Thyroid gland (tissue), 4 donors: Measurements from ENCODE around the gene CIT. TPM values are rescaled to one million over a fixed set of nuclear protein-coding genes. Genes with fewer than 3 reads are reported as not detected.

ENCODE experiments used
- DNase-seq, 2 donors: peaks; one replicate each; pipeline ENCODE4 v3.0.0-alpha.2; 2019
- H3K27ac ChIP-seq, 3 donors: fragments of 200-600 bp; sonication (generic); 1 replicate in 2 of 3; 2 replicates in 1 of 3; pipeline ENCODE4 v1.5.1; 2016 to 2019; ENCODE audit warnings: mild to moderate bottlenecking in 1 of 3, moderate library complexity in 1 of 3
- H3K27me3 ChIP-seq: fragments of 200-600 bp; sonication (generic); one replicate; pipeline ENCODE4 v1.5.1; 2019
- H3K36me3 ChIP-seq, 2 donors: fragments of 200-600 bp; sonication (generic); one replicate each; pipeline ENCODE4 v1.5.1; 2016 to 2019
- H3K4me1 ChIP-seq, 2 donors: fragments of 200-600 bp; sonication (generic); one replicate each; pipeline ENCODE4 v1.5.1; 2017 to 2019
- H3K4me3 ChIP-seq, 3 donors: fragments of 200-600 bp; sonication (generic); replicated peaks in 1 of 3; 1 replicate in 2 of 3; 2 replicates in 1 of 3; pipeline ENCODE4 v1.5.1; 2016; ENCODE audit warnings: mild to moderate bottlenecking in 1 of 3
- H3K9me3 ChIP-seq: fragments of 200-600 bp; sonication (generic); one replicate; pipeline ENCODE4 v1.5.1; 2017
- CTCF ChIP-seq, 6 experiments: fragments of 200-600 bp in 3 of 6; fragments of 450-650 bp in 3 of 6; sonication (generic) in 3 of 6; IDR thresholded peaks; one replicate each; pipeline ENCODE4 v1.5.1; 2016 to 2019; ENCODE audit warnings: antibody characterized with exemption in 6 of 6, mild to moderate bottlenecking in 2 of 6, inconsistent platforms in 1 of 6, moderate library complexity in 1 of 6
- POLR2A ChIP-seq, 2 donors: fragments of 450-650 bp; IDR thresholded peaks; one replicate each; pipeline ENCODE4 v1.6.1; 2017; ENCODE audit warnings: antibody characterized with exemption in 2 of 2, mild to moderate bottlenecking in 2 of 2, moderate library complexity in 1 of 2
- WGBS, 2 donors: methylation state at CpG; one replicate each; pipeline ENCODE4 v1.1.5; 2017; 5-methylcytosine and 5-hydroxymethylcytosine counted together
- intact Hi-C: fragments of 100-400 bp; cut with DNase I; formaldehyde crosslinking; loops from one replicate; pipeline ENCODE4 v1.15.1; 2023
- total RNA-seq, 4 donors: library from RNA; depleted of rRNA; stranded (reverse); fragments of >200 nt; gene quantifications; one replicate each; pipeline ENCODE4 v1.2.3, GENCODE V29; 2016

CIT gene
- total RNA-seq, 4 donors from 2014 or later: 1.8 to 9.1 (median 6.4) TPM

DNA sequence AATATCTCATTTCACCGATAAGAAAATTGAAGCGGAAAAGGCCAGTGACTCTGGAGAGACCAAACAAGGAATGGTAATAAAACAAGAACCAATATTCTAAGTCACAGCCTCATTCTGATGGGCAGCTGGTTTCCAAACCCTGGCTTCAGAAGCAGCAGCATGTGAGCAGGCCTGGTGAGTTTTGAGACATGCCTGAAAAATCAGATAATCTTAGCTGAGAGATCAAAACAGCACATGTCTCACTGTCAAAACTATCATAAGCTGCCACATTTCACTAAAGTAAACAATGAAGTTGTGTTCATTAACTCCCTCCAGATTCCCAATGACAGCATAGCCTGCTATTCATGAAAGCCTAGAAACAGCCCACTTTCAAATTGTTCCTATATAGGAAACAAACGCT, 36.5 kb downstream of the CIT start:
- no peak overlapping the region for H3K4me3 ChIP-seq
- H3K36me3 ChIP-seq: no peaks in the 10 kb centered on the region
- WGBS, 2 donors: 96 to 97% methylated on average over 3 of the region's 3 CpGs
- no peak for DNase-seq
- no peaks in the 10 kb centered on the region for H3K4me1 ChIP-seq
- H3K27ac ChIP-seq: no peak overlapping the region
- no peak for TF ChIP-seq CTCF (IDR thresholded peaks at IDR 0.05)
- no peaks in the 10 kb centered on the region for H3K27me3 ChIP-seq
- intact Hi-C loops: no loop called here
- H3K9me3 ChIP-seq: no peaks in the 10 kb centered on the region

- Histone ChIP-seq H3K4me1 (no peaks in the 10 kb centered on the region), H3K36me3 (no peaks in the 10 kb centered on the region), H3K9me3 (no peaks in the 10 kb centered on the region), H3K27me3 (no peaks in the 10 kb centered on the region), H3K4me3 (no peak overlapping the region), H3K27ac (no peak overlapping the region)
- 89 to 97% methylated on average over 4 of the region's 4 CpGs for WGBS, 2 donors
- DNase-seq: no peak
- intact Hi-C loops: no loop called here
- no peak for TF ChIP-seq POLR2A (IDR thresholded peaks at IDR 0.05)
- TF ChIP-seq CTCF (IDR thresholded peaks at IDR 0.05): no peak
Observed at GRCh38 chr12:119840168-119840567, 37.0 kb downstream of the CIT start.

- Histone ChIP-seq H3K27me3 (no peaks in the 10 kb centered on the region), H3K4me1 (no peaks in the 10 kb centered on the region), H3K36me3 (no peaks in the 10 kb centered on the region), H3K4me3 (no peak overlapping the region), H3K9me3 (no peaks in the 10 kb centered on the region), H3K27ac (no peak overlapping the region)
- intact Hi-C loops: no loop called here
- TF ChIP-seq CTCF (IDR thresholded peaks at IDR 0.05): no peak
- no peak for TF ChIP-seq POLR2A (IDR thresholded peaks at IDR 0.05)
- no peak for DNase-seq
- 93 to 98% methylated on average over 14 of the region's 14 CpGs for WGBS, 2 donors
Observed at GRCh38 chr12:119838826-119839600, 38.1 kb downstream of the CIT start.

DNA sequence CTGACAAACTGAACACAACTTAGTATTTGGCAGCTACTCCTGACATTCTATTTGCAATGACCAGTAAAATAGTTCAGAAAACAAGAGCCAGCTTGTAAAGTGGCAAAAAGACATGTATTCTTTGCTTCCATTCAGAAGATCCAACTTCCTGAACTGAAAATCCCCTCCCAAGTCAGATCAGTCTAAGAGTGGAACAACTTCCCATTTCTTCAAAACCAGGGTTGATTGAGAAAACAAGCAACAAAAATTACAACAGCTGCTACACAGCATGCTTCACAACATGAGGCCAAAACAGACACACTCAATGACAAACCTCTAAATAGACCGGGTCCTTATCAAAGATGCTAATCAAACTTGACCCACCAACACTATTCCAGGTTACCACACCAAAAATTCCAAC, 40.3 kb downstream of the CIT start:
- no peak overlapping the region for H3K4me3 ChIP-seq
- WGBS, 2 donors: 90 to 100% methylated on average over 1 of the region's 1 CpG
- DNase-seq: no peak
- intact Hi-C loops: no loop called here
- TF ChIP-seq CTCF (IDR thresholded peaks at IDR 0.05): no peak
- TF ChIP-seq POLR2A (IDR thresholded peaks at IDR 0.05): no peak
- no peaks in the 10 kb centered on the region for H3K27me3 ChIP-seq
- no peaks in the 10 kb centered on the region for H3K4me1 ChIP-seq
- H3K36me3 ChIP-seq: no peaks in the 10 kb centered on the region
- H3K9me3 ChIP-seq: no peaks in the 10 kb centered on the region
- H3K27ac ChIP-seq: no peak overlapping the region

DNA sequence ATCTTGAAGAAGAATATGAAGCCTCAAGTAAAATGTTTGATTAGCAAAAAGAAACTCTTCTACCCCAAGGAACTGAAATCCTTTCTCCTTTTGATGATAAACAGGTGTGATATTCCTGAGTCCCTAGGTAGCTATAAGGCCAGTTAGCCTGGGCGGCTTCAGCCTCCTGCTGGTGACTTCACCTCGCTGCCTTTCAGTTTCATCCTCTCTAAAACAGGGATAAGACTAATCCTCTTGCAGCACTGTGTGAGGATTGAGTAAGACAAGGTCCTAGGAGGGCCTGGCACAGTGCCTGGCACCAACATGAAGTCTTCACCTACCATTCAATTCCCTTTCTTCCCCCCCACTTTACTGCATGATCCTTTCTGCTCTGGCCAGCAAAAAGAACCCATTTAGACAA, 42.1 kb downstream of the CIT start:
- intact Hi-C loops: no loop called here
- 83 to 88% methylated on average over 2 of the region's 2 CpGs for WGBS, 2 donors

More for the DNA sequence above, 42.1 kb downstream of the CIT start:
- H3K27ac ChIP-seq: no peak overlapping the region
- no peaks in the 10 kb centered on the region for H3K36me3 ChIP-seq
- H3K9me3 ChIP-seq: no peaks in the 10 kb centered on the region
- DNase-seq: no peak
- TF ChIP-seq POLR2A (IDR thresholded peaks at IDR 0.05): no peak
- TF ChIP-seq CTCF (IDR thresholded peaks at IDR 0.05): no peak
- H3K27me3 ChIP-seq: no peaks in the 10 kb centered on the region
- H3K4me1 ChIP-seq: no peaks in the 10 kb centered on the region
- no peak overlapping the region for H3K4me3 ChIP-seq
